ENCODE results near the gene ZKSCAN8. TPM values are rescaled to one million over a fixed set of nuclear protein-coding genes. Genes with fewer than 3 reads are reported as not detected.
A peak's percentile ranks its signal among the peaks of the same experiment; 100 is the strongest.

ZKSCAN8 gene
- total RNA-seq, 2 experiments from 2014 or later, result 16.6 to 22.3 TPM

GRCh38 chr6:28107506-28107905 is 34.2 kb upstream of the ZKSCAN8 start:
- H3K9me3 ChIP-seq (ENCODE audit: low read length), result no peaks in the 10 kb centered on the region
- H3K4me1 ChIP-seq (ENCODE audit: insufficient read depth, low read length, poor library complexity, severe bottlenecking), result peaks cover 23% of the 10 kb centered on the region
- no peak for DNase-seq (ENCODE audit: low spot score)
- no TSS peak for BruUV-seq (replicated peaks)
- H3K36me3 ChIP-seq (ENCODE audit: insufficient read depth, low read length), result no peaks in the 10 kb centered on the region
- ChIA-PET CTCF (ENCODE audit: unreplicated experiment) (no interaction called here), POLR2A (interaction anchor here (1.3 kb wide), 1 partner anchor 8 kb away, joined by 4 read pairs; no protein-coding TSS in a partner anchor)
- no peak overlapping the region for H3K4me3 ChIP-seq (ENCODE audit: low read depth, low read length, poor library complexity, severe bottlenecking)
- no peaks in the 10 kb centered on the region for H3K9me2 ChIP-seq (ENCODE audit: insufficient read depth, low read length)
- no peak overlapping the region for H3K4me2 ChIP-seq (ENCODE audit: low read length)
- intact Hi-C loops (cut with micrococcal nuclease; ENCODE audit: unreplicated experiment), result no loop called here
- no peaks in the 10 kb centered on the region for H3K79me2 ChIP-seq (ENCODE audit: insufficient read depth, low read depth, low read length)
- TF ChIP-seq, protein P1, sequence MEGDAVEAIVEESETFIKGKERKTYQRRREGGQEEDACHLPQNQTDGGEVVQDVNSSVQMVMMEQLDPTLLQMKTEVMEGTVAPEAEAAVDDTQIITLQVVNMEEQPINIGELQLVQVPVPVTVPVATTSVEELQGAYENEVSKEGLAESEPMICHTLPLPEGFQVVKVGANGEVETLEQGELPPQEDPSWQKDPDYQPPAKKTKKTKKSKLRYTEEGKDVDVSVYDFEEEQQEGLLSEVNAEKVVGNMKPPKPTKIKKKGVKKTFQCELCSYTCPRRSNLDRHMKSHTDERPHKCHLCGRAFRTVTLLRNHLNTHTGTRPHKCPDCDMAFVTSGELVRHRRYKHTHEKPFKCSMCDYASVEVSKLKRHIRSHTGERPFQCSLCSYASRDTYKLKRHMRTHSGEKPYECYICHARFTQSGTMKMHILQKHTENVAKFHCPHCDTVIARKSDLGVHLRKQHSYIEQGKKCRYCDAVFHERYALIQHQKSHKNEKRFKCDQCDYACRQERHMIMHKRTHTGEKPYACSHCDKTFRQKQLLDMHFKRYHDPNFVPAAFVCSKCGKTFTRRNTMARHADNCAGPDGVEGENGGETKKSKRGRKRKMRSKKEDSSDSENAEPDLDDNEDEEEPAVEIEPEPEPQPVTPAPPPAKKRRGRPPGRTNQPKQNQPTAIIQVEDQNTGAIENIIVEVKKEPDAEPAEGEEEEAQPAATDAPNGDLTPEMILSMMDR (conservative IDR thresholded peaks at IDR 0.05; ENCODE audit: low read length), result no peak
- no peak for TF ChIP-seq EZH2phosphoT487 (IDR thresholded peaks at IDR 0.05; ENCODE audit: borderline replicate concordance, low read depth, low read length)
- H2AFZ ChIP-seq (ENCODE audit: low read length), result no peak overlapping the region
- no peak overlapping the region for H3K27ac ChIP-seq (ENCODE audit: low read depth, low read length, poor library complexity, severe bottlenecking)
- no peaks in the 10 kb centered on the region for H4K20me1 ChIP-seq (ENCODE audit: insufficient read depth, low read length)

DNA sequence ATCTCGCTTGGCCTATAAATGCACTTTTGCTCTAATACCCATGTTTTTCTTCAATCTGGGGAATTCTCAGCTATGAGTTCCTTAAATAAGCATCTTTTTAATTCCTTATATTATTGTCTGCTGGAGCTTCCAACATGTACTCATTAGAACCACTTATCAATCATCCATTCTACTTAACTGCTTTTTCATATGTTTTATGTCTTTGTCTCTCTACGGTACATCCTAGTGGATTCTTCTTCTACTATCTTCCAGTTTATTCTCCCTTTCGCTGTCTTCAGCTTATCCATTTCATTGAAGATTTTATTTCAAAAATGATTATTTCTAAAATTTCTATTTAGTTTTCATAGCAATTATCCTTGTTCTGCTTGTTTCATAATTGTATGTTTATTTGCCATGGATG is 29.7 kb upstream of the ZKSCAN8 start:
- POLR2A ChIA-PET, result interaction anchor here (0.7 to 1.0 kb wide), 2 partner anchors 15 to 16 kb away, joined by 3 read pairs; no protein-coding TSS in a partner anchor
- Histone ChIP-seq H3K36me3 (ENCODE audit: insufficient read depth, low read length) (peaks cover 28% of the 10 kb centered on the region), H3K4me1 (ENCODE audit: insufficient read depth, low read length, poor library complexity, severe bottlenecking) (no peaks in the 10 kb centered on the region), H3K9me3 (ENCODE audit: low read length) (no peaks in the 10 kb centered on the region), H3K79me2 (ENCODE audit: insufficient read depth, low read depth, low read length) (no peaks in the 10 kb centered on the region), H3K27ac (ENCODE audit: low read depth, low read length, poor library complexity, severe bottlenecking) (no peak overlapping the region), H4K20me1 (ENCODE audit: insufficient read depth, low read length) (no peaks in the 10 kb centered on the region), H3K4me2 (ENCODE audit: low read length) (no peak overlapping the region), H2AFZ (ENCODE audit: low read length) (no peak overlapping the region), H3K9me2 (ENCODE audit: insufficient read depth, low read length) (no peaks in the 10 kb centered on the region), H3K4me3 (ENCODE audit: low read depth, low read length, poor library complexity, severe bottlenecking) (no peak overlapping the region)
- CTCF ChIA-PET (ENCODE audit: unreplicated experiment), result no interaction called here
- TF ChIP-seq EZH2phosphoT487 (IDR thresholded peaks at IDR 0.05; ENCODE audit: borderline replicate concordance, low read depth, low read length), result no peak
- TF ChIP-seq, protein P1 (conservative IDR thresholded peaks at IDR 0.05; ENCODE audit: low read length), result no peak
- DNase-seq (ENCODE audit: low spot score), result no peak
- BruUV-seq (replicated peaks), result TSS peak; percentile 11
- intact Hi-C loops (cut with micrococcal nuclease; ENCODE audit: unreplicated experiment), result no loop called here

GRCh38 chr6:28115799-28116198 is 25.9 kb upstream of the ZKSCAN8 start:
- H3K79me2 ChIP-seq (ENCODE audit: insufficient read depth, low read depth, low read length), result no peaks in the 10 kb centered on the region
- ChIA-PET POLR2A (interaction anchor here (1.0 to 1.1 kb wide), 3 partner anchors 8 to 10 kb away, joined by 3 to 5 read pairs (median 4); no protein-coding TSS in a partner anchor), CTCF (ENCODE audit: unreplicated experiment) (no interaction called here)
- no peaks in the 10 kb centered on the region for H3K9me3 ChIP-seq (ENCODE audit: low read length)
- no peaks in the 10 kb centered on the region for H3K4me1 ChIP-seq (ENCODE audit: insufficient read depth, low read length, poor library complexity, severe bottlenecking)
- H3K36me3 ChIP-seq (ENCODE audit: insufficient read depth, low read length), result peaks cover 61% of the 10 kb centered on the region
- no peak overlapping the region for H3K4me2 ChIP-seq (ENCODE audit: low read length)
- H3K9me2 ChIP-seq (ENCODE audit: insufficient read depth, low read length), result no peaks in the 10 kb centered on the region
- no TSS peak for BruUV-seq (replicated peaks)
- no peak for TF ChIP-seq EZH2phosphoT487 (IDR thresholded peaks at IDR 0.05; ENCODE audit: borderline replicate concordance, low read depth, low read length)
- TF ChIP-seq, protein P1 (conservative IDR thresholded peaks at IDR 0.05; ENCODE audit: low read length), result no peak
- no peaks in the 10 kb centered on the region for H4K20me1 ChIP-seq (ENCODE audit: insufficient read depth, low read length)
- intact Hi-C loops (cut with micrococcal nuclease; ENCODE audit: unreplicated experiment), result no loop called here
- no peak overlapping the region for H3K4me3 ChIP-seq (ENCODE audit: low read depth, low read length, poor library complexity, severe bottlenecking)
- no peak overlapping the region for H3K27ac ChIP-seq (ENCODE audit: low read depth, low read length, poor library complexity, severe bottlenecking)
- no peak overlapping the region for H2AFZ ChIP-seq (ENCODE audit: low read length)
- DNase-seq (ENCODE audit: low spot score), result no peak

All from OCI-LY7 (cell line).